NCI-H2227 treated with DMSO at 0.1 percent for 48 hours (cell line): ENCODE results near the gene NOTCH2NLA.
"Not testable (repeated sequence)": the region's sequence is repeated elsewhere in the genome, so short reads cannot be mapped to it uniquely, and the experiment has no call there.

Experiments
- DNase-seq: peaks from one replicate; lab custom pipeline; 2025; lab: John Stamatoyannopoulos, UW

Gene NOTCH2NLA

GRCh38 chr1:146228710-146229477 lies at the start of gene NOTCH2NLA:
Gene NOTCH2NLA, minus strand, starts transcription at chr1:146229021. Its CDS starts 39,684 bp downstream, at chr1:146189337.
- not testable (repeated sequence) for DNase-seq

- DNase-seq = not testable (repeated sequence)
Measured at GRCh38 chr1:146278346-146278745, 49.5 kb upstream of the NOTCH2NLA start.

GRCh38 chr1:146277087-146277486 lies 48.3 kb upstream of the NOTCH2NLA start:
- DNase-seq = not testable (repeated sequence)

- DNase-seq = not testable (repeated sequence)
Measured at GRCh38 chr1:146274083-146274482, 45.3 kb upstream of the NOTCH2NLA start.

GRCh38 chr1:146273194-146273593 lies 44.4 kb upstream of the NOTCH2NLA start:
- DNase-seq = not testable (repeated sequence)

- DNase-seq = not testable (repeated sequence)
Measured at GRCh38 chr1:146272734-146273133, 43.9 kb upstream of the NOTCH2NLA start.

- not testable (repeated sequence) for DNase-seq
Measured at GRCh38 chr1:146271977-146272376, 43.2 kb upstream of the NOTCH2NLA start.

GRCh38 chr1:146270129-146270528 lies 41.3 kb upstream of the NOTCH2NLA start:
- not testable (repeated sequence) for DNase-seq

- DNase-seq = not testable (repeated sequence)
Measured at GRCh38 chr1:146266179-146266748, 37.4 kb upstream of the NOTCH2NLA start.

GRCh38 chr1:146264761-146265160 lies 35.9 kb upstream of the NOTCH2NLA start:
- DNase-seq = not testable (repeated sequence)

- DNase-seq = not testable (repeated sequence)
Measured at GRCh38 chr1:146260006-146260730, 31.3 kb upstream of the NOTCH2NLA start.

- DNase-seq = not testable (repeated sequence)
Measured at GRCh38 chr1:146257992-146258552, 29.3 kb upstream of the NOTCH2NLA start.

GRCh38 chr1:146254569-146255197 lies 25.9 kb upstream of the NOTCH2NLA start:
- not testable (repeated sequence) for DNase-seq

GRCh38 chr1:146253249-146253855 lies 24.5 kb upstream of the NOTCH2NLA start:
- DNase-seq = not testable (repeated sequence)

- not testable (repeated sequence) for DNase-seq
Measured at GRCh38 chr1:146251523-146251922, 22.7 kb upstream of the NOTCH2NLA start.

- DNase-seq = not testable (repeated sequence)
Measured at GRCh38 chr1:146248643-146249042, 19.8 kb upstream of the NOTCH2NLA start.

GRCh38 chr1:146236626-146237025 lies 7.8 kb upstream of the NOTCH2NLA start:
- DNase-seq = not testable (repeated sequence)

- not testable (repeated sequence) for DNase-seq
Measured at GRCh38 chr1:146236026-146236601, 7.3 kb upstream of the NOTCH2NLA start.

GRCh38 chr1:146228144-146228682 lies 608 bp downstream of the NOTCH2NLA start:
- DNase-seq = not testable (repeated sequence)

GRCh38 chr1:146174531-146174930 lies 54.3 kb downstream of the NOTCH2NLA start:
- not testable (repeated sequence) for DNase-seq

GRCh38 chr1:146167740-146168139 lies 61.1 kb downstream of the NOTCH2NLA start:
- DNase-seq = not testable (repeated sequence)
